PFSK-1 (cell line): ENCODE data around the gene PTH1R.

Source experiments
- FOXP2 ChIP-seq: optimal IDR thresholded peaks from 2 replicates; pipeline ENCODE3; 2011; ENCODE audit warnings: borderline replicate concordance, control low read depth, inconsistent platforms; ENCODE audit not compliant: insufficient read depth; ENCODE audit errors: extremely low read length, extremely low read depth
- POLR2AphosphoS5 ChIP-seq: IDR thresholded peaks from 2 replicates; pipeline ENCODE4 v1.6.1; 2012; ENCODE audit warnings: low read depth, mild to moderate bottlenecking, control low read depth, low read length, moderate library complexity
- SIN3A ChIP-seq: IDR thresholded peaks from 2 replicates; pipeline ENCODE4 v1.6.1; 2012; ENCODE audit warnings: mild to moderate bottlenecking, low read length, moderate library complexity, borderline replicate concordance; ENCODE audit not compliant: insufficient read depth
- TAF1 ChIP-seq: IDR thresholded peaks from 2 replicates; pipeline ENCODE4 v1.6.1; 2012; ENCODE audit warnings: low read length, control low read depth, borderline replicate concordance; ENCODE audit not compliant: insufficient read depth
- TF ChIP-seq, protein P1 (sequence below), 2 experiments: IDR thresholded peaks; 2 replicates each; pipeline versions ENCODE4 v1.6.1 to v1.8.0; 2011 to 2012; ENCODE audit warnings: low read depth in 2 of 2, low read length in 2 of 2, control low read depth in 1 of 2, inconsistent platforms in 1 of 2, mild to moderate bottlenecking in 1 of 2, moderate library complexity in 1 of 2; ENCODE audit not compliant: insufficient read depth in 1 of 2

The PTH1R gene

DNA sequence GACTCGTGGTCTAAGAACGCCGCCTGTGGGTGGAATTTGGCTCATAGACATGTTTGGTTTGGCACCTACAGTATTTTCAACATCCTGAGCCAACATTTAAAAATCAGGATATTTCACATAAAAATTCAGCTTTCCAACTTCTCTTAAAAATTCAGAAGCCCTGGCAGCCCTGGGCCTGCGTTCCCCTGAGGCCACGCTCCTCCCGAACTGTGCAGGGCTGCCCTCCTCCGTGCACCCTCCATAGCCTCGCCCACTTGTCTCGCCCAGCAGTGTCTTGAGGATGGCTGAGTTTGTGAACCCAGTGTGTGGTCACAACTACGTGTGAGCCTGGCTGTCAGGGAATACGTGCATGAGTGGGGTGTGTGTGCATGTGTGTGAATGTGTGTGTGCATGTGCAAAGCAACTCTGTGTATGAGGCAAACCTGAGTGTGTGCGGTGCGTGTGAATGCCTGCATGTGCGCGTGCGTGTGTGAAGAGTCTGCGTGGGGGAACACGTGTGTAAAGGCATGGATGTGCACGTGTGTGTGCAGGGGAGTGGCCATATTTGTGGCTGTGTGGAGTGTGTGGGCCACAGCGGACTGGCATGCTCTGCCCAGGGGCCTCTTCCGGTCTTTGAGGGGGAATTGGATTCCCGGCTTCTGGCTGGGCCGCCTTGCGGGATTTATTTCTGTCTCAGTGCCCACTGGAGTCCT lies 30.9 kb downstream of the PTH1R start:
- TF ChIP-seq, protein P1, sequence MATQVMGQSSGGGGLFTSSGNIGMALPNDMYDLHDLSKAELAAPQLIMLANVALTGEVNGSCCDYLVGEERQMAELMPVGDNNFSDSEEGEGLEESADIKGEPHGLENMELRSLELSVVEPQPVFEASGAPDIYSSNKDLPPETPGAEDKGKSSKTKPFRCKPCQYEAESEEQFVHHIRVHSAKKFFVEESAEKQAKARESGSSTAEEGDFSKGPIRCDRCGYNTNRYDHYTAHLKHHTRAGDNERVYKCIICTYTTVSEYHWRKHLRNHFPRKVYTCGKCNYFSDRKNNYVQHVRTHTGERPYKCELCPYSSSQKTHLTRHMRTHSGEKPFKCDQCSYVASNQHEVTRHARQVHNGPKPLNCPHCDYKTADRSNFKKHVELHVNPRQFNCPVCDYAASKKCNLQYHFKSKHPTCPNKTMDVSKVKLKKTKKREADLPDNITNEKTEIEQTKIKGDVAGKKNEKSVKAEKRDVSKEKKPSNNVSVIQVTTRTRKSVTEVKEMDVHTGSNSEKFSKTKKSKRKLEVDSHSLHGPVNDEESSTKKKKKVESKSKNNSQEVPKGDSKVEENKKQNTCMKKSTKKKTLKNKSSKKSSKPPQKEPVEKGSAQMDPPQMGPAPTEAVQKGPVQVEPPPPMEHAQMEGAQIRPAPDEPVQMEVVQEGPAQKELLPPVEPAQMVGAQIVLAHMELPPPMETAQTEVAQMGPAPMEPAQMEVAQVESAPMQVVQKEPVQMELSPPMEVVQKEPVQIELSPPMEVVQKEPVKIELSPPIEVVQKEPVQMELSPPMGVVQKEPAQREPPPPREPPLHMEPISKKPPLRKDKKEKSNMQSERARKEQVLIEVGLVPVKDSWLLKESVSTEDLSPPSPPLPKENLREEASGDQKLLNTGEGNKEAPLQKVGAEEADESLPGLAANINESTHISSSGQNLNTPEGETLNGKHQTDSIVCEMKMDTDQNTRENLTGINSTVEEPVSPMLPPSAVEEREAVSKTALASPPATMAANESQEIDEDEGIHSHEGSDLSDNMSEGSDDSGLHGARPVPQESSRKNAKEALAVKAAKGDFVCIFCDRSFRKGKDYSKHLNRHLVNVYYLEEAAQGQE (IDR thresholded peaks at IDR 0.05; ENCODE audit: insufficient read depth in 1 of 2, low read depth in 2 of 2, low read length in 2 of 2), result no peak
- TF ChIP-seq TAF1, result no peak
- TF ChIP-seq FOXP2, result no peak
- TF ChIP-seq SIN3A, result no peak
- no peak for TF ChIP-seq POLR2AphosphoS5

DNA sequence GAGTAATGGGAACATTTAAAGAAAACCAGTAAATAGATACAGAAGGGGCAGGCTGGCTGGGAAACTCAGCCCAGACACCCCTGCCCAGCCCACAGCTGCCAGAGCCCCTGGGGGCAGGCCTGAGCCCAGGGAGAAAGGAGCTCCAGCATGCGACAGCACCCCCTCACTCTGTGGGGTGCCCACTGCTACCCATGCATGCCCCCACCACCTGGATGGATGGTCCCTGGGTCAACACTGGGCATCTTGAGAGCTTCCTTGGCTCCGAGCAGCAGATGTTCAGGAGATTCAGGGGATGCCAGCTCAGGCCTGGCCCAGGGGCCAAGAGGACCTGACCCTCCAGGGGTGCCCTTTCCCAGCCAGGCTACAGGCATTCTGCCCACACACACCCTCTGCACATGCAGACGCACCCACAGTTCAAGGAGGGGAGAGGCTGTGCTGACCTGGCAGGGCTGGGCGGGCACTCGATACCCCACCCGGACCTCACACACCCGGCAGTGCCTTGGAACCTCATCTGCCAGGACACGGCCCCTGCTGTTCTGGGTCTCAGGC lies 31.5 kb downstream of the PTH1R start:
- TF ChIP-seq SIN3A (no peak), POLR2AphosphoS5 (no peak), TAF1 (no peak), FOXP2 (no peak)
- TF ChIP-seq, protein P1 (IDR thresholded peaks at IDR 0.05; ENCODE audit: insufficient read depth in 1 of 2, low read depth in 2 of 2, low read length in 2 of 2), result no peak

DNA sequence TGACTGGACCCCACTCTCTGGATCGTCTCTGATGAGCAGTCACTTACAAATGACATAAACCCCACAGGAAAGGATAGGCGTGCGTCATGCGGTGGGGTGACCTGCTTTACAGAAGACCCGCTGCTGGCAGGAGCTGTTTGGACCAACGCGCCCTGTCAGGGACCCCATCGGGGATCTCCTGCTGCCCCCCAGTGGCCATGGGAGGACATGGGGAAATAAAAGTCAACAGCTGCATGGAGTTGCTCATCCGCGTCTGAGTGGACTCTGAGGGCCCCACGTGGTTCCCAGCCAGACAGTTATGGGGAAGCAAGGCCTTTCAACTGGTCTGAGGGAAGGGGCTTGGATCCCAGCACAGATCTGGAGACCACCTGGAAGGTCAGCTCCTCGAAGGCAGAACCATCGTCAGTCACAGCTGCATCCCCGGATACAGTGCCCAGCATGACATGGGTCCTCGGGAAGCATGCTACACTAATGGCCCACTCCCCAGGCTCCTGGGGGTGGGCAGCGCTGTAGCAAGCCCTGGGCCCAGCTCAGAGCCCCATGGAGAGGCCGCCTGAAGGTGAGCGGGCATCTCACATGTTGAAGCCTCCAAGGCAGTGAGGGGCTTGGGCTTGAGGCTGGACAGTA lies 32.1 kb downstream of the PTH1R start:
- TF ChIP-seq FOXP2 (no peak), SIN3A (no peak), TAF1 (no peak), POLR2AphosphoS5 (no peak)
- TF ChIP-seq, protein P1 (IDR thresholded peaks at IDR 0.05; ENCODE audit: insufficient read depth in 1 of 2, low read depth in 2 of 2, low read length in 2 of 2), result no peak

DNA sequence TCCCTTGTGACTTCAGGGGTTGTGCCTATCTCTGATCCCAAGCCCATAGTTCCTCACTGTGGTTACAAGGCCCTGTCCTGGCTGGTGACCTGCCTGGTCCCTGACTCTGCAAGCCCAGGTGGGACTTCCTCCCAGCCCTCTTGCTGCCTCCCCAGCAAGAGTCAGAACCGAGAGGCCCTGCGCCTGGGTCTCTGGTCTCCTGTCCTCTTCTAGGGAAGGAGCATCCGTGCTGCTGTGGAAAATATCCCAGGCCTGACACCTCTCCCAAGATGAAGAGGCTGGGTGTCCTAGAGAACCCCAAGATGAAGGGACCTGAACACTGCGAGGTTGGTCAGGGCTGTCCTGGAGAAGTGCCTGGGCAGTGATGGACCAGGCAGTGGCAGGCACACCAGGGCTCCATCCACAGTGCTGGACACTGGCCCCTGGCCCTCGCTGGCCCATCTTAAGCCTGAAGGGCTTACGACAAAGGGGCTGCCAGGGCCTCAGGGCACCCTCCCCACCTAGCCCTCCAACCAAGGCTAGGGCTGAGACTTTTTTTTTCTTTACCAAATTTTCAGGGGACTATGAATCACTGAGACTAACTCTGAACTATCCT lies 32.7 kb downstream of the PTH1R start:
- TF ChIP-seq TAF1 (no peak), FOXP2 (no peak), POLR2AphosphoS5 (no peak), SIN3A (no peak)
- TF ChIP-seq, protein P1 (IDR thresholded peaks at IDR 0.05; ENCODE audit: insufficient read depth in 1 of 2, low read depth in 2 of 2, low read length in 2 of 2), result no peak
